ENCODE data around the gene MRS2. TPM values are rescaled to one million over a fixed set of nuclear protein-coding genes. Genes with fewer than 3 reads are reported as not detected.

Gene MRS2
- total RNA-seq, 1 donor from 2014 or later = 32.3 TPM

DNA sequence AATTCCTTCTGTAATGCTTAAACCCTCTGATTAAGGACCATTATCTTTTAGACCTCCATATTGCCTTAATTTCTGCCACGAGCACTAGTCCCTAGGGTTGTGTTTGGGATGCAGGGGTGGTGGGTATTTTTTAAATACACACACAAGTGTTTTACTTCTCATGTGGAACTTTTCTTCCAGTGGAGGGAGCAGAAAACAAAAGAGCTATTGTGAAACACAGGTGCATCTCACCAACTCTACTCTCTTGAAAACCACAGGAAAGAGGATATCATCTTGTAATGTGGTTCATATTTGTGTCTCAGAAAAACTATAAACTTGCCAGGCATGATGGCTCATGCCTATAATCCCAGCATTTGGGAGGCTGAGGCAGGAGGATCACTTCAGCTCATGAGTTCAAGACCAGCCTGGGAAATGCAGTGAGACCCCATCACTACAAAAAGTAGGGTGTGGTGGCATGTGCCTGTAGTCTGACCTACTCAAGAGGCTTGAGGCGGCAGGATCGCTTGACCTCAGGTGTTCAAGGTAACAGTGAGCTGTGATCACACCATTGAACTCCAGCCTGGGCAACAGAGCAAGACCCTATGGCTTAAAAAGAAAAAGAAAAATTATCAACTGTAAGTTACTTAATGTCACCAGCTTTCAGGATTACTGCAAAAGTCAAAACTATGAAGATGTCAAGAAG lies 37.3 kb downstream of the MRS2 start:
- Histone ChIP-seq H3K79me2 (ENCODE audit: low read depth) (no peaks in the 10 kb centered on the region), H4K20me1 (ENCODE audit: low read depth) (no peaks in the 10 kb centered on the region), H2AFZ (replicated peaks) (no peak overlapping the region), H3K4me1 (no peaks in the 10 kb centered on the region), H3K27ac (no peak overlapping the region), H3F3A (ENCODE audit: low read depth) (no peaks in the 10 kb centered on the region), H3K9me3 (ENCODE audit: low read depth) (no peaks in the 10 kb centered on the region), H3K36me3 (no peaks in the 10 kb centered on the region), H3K4me2 (no peak overlapping the region), H3K4me3 (no peak overlapping the region), H3K27me3 (no peaks in the 10 kb centered on the region), H3K9ac (no peak overlapping the region)
- Mint-ChIP-seq H3K27me3 (ENCODE audit: insufficient read depth, low read depth) (no peaks in the 10 kb centered on the region), H3K4me1 (no peaks in the 10 kb centered on the region), H3K9me3 (no peaks in the 10 kb centered on the region), H3K4me3 (no peak overlapping the region), H3K36me3 (peaks cover 3% of the 10 kb centered on the region), H3K27ac (no peak overlapping the region)
- no peak for DNase-seq (ENCODE audit: low spot score)
- TF ChIP-seq CTCF (IDR thresholded peaks at IDR 0.05) (no peak), EZH2phosphoT487 (IDR thresholded peaks at IDR 0.05) (no peak), EZH2 (IDR thresholded peaks at IDR 0.05) (no peak)

GRCh38 chr6:24440897-24441598 lies 38.3 kb downstream of the MRS2 start:
- H3K4me1 Mint-ChIP-seq = no peaks in the 10 kb centered on the region
- no peak overlapping the region for H3K4me3 ChIP-seq
- H3K36me3 Mint-ChIP-seq = peaks cover 3% of the 10 kb centered on the region
- H3K27ac Mint-ChIP-seq = no peak overlapping the region
- no peak overlapping the region for H2AFZ ChIP-seq (replicated peaks)
- H3K27me3 ChIP-seq = no peaks in the 10 kb centered on the region
- no peaks in the 10 kb centered on the region for H3K9me3 Mint-ChIP-seq
- no peak for TF ChIP-seq CTCF (IDR thresholded peaks at IDR 0.05)
- no peak for TF ChIP-seq EZH2 (IDR thresholded peaks at IDR 0.05)
- TF ChIP-seq EZH2phosphoT487 (IDR thresholded peaks at IDR 0.05) = no peak
- H3K36me3 ChIP-seq = no peaks in the 10 kb centered on the region
- no peak overlapping the region for H3K27ac ChIP-seq
- no peaks in the 10 kb centered on the region for H3K27me3 Mint-ChIP-seq (ENCODE audit: insufficient read depth, low read depth)
- no peaks in the 10 kb centered on the region for H4K20me1 ChIP-seq (ENCODE audit: low read depth)
- no peak overlapping the region for H3K4me3 Mint-ChIP-seq
- no peaks in the 10 kb centered on the region for H3K9me3 ChIP-seq (ENCODE audit: low read depth)
- H3K4me2 ChIP-seq = no peak overlapping the region
- no peaks in the 10 kb centered on the region for H3K79me2 ChIP-seq (ENCODE audit: low read depth)
- no peak overlapping the region for H3K9ac ChIP-seq
- H3F3A ChIP-seq (ENCODE audit: low read depth) = no peaks in the 10 kb centered on the region
- no peak for DNase-seq (ENCODE audit: low spot score)
- no peaks in the 10 kb centered on the region for H3K4me1 ChIP-seq

DNA sequence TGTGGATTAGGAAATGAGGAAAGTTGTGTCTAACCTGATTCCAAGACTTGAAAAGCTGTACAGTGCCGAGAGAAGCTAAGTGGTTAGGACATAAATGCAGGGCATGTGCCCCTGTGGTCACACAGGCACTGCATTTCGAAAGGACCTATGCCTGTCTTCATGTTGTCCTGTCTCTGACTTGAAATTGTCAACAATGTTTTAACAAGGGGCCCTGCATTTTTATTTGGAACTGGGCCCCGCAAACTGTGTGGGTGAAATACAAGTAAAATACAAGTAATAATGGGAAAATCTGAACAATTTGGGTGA lies 38.8 kb downstream of the MRS2 start:
- no peak for DNase-seq (ENCODE audit: low spot score)
- Mint-ChIP-seq H3K36me3 (peaks cover 3% of the 10 kb centered on the region), H3K9me3 (no peaks in the 10 kb centered on the region), H3K4me1 (no peaks in the 10 kb centered on the region), H3K27me3 (ENCODE audit: insufficient read depth, low read depth) (no peaks in the 10 kb centered on the region), H3K27ac (no peak overlapping the region), H3K4me3 (no peak overlapping the region)
- TF ChIP-seq CTCF (IDR thresholded peaks at IDR 0.05) (no peak), EZH2 (IDR thresholded peaks at IDR 0.05) (no peak), EZH2phosphoT487 (IDR thresholded peaks at IDR 0.05) (no peak)
- Histone ChIP-seq H3K4me2 (no peak overlapping the region), H3K9ac (no peak overlapping the region), H3K27me3 (no peaks in the 10 kb centered on the region), H3K4me1 (no peaks in the 10 kb centered on the region), H3K79me2 (ENCODE audit: low read depth) (no peaks in the 10 kb centered on the region), H4K20me1 (ENCODE audit: low read depth) (no peaks in the 10 kb centered on the region), H3K9me3 (ENCODE audit: low read depth) (no peaks in the 10 kb centered on the region), H3K27ac (no peak overlapping the region), H2AFZ (replicated peaks) (no peak overlapping the region), H3F3A (ENCODE audit: low read depth) (no peaks in the 10 kb centered on the region), H3K4me3 (no peak overlapping the region), H3K36me3 (no peaks in the 10 kb centered on the region)
